GM21825 (cell line): Measurements from ENCODE around the gene LCNL1.

ENCODE experiments used
- ATAC-seq: cut with Tn5 transposase; IDR thresholded peaks from one replicate; pipeline ENCODE4 v1.9.1; 2021; ENCODE audit warnings: mild to moderate bottlenecking, moderate library complexity; ENCODE audit not compliant: unreplicated experiment

LCNL1 gene

GRCh38 chr9:136946228-136947027 lies 36.4 kb upstream of the LCNL1 start:
- no peak for ATAC-seq

DNA sequence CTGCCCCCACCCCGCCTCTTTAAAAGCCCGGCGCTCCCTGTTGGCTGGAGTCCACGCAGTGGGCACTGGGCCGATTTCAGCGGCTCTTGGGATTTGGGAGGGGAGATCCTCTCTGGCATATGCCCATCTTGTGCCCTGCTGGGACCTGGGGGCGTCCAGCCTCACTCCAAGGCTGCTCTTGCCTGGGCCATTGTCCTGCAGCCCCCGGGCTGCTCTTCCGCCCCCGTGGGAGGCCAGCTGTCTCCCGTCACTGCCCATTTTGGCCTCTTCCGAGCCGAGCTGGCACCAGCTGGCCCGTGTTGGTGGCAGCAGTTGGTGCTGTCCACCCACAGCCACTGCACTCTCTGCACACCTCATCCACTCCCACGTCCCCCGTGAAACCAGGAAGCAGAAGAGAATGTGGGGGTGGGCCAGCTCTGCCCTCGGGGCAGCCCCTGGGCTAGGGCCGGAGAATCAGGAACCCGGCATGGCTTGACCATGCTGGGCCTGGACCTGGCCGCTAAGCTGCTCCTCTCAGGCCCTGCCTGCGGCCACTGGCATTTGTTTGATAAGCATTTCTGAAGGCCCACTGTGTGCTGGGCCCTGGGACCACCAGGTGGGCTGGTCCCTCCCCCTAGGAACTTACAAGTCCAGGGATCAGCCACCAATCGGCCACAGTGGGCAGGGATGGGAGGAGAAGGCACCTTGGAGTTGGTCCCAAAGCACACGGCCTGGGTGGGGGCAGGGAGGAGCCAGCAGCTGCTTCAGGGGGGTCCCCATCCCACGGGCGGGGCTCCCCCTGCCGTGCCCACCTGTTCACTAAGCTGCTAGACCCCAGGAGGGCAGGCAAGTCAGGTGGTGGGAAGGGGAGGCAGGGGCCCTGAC lies 35.5 kb upstream of the LCNL1 start:
- no peak for ATAC-seq

DNA sequence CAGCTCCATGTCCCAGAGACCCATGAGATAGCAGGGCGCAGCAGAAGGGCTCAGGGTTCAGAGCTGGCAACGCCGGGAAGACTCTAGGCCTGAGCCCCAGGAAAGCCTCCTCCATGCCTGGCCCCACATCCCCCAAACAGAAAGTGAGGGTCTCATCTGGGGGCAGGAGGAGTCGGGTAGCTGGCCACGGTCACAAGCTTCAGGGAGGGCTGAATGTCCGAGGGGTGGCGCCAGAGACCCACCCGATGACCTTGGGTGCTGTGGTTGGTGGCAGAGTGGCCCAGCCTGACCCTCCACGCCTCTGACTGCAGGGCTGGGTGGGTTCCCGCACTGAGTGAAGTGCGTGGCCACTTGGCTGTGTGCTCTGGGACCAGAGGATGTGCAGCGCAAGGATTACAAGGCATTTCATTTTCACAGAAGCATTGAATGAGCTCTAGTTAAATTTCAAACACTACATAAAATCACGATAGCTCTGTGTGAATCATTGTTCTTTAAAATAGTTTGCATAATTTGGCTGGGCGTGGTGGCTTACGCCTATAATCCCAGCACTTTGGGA lies 34.8 kb upstream of the LCNL1 start:
- no peak for ATAC-seq

GRCh38 chr9:136949239-136949816 lies 33.5 kb upstream of the LCNL1 start:
- no peak for ATAC-seq

GRCh38 chr9:136949817-136950655 lies 32.8 kb upstream of the LCNL1 start:
- peak; percentile 72 for ATAC-seq

DNA sequence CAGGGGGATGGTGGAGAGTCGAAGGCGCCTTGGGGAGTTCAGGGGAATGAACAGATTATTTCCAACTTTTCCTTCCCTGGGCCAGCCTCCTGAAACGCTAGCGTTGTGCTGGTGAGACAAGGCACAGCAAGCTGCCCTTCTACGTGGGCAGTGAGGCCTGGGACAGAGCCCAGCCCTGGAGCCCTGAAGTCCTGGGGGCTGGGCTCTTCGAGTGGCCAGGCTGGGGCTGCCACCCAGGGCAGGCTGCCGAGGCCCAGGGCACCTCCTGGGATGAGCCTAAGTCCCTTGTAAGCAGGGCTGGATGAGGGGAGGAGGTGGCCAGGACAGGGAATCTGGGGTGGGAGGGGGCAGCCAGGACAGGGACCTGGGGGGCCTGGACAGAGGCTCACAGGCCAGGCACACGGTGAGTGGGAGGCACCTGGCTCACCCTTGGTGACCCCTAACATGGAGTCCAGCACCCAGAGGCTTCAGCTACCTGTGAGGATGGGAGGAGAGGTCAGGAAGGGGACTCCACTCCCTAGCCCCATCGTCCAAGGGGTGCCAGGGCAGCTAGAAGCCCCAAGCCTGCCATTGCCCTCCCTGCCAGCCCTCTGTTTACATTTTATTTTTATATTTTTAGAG lies 32.0 kb upstream of the LCNL1 start:
- no peak for ATAC-seq

DNA sequence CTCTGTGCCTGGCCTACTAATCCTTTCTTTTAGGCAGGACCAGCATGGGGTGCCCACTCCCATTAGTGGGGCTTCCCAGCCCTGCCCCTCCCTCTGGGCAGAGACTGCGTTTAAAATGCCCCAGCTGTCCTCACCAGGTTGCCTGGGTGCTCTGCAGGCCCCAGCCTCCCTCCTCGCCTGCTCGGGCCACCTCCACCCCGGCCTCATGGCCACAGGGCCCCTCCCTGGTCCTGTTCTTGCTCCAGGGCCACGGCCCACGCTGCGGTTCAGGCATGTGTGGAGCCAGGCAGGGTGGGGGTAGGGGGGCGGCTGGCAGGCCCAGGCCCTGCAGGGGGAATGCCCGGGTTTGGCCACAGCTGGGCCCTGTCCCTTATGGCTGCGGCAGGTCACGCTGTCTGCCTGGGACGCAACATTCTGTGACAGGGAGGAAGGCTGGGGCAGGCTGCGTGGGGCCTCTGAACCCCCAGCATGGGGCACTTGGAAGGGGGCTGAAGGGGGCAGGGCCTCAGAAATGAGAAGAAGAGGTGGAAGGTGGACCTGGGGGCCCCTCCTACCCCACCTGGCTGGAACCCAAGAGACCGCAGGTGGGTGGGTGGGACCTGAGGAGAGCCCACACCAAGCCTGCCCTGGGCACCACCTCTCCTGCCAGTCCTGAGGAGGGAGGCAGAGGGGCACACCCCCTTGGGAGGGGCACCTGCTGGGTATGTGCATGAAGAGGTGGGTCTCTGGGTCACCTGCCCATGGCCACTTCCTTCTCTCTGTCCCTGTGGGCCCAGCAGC lies 31.1 kb upstream of the LCNL1 start, which contains the start of gene LCN12:
Gene LCN12, plus strand, starts transcription at position 733 of the 780 bp plus-strand sequence. CDS start 55 bp downstream, outside the sequence.
- ATAC-seq = no peak

- no peak for ATAC-seq
Observed at GRCh38 chr9:136952321-136952850, 30.4 kb upstream of the LCNL1 start.

- no peak for ATAC-seq
Observed at GRCh38 chr9:136952876-136953770, 29.7 kb upstream of the LCNL1 start.

DNA sequence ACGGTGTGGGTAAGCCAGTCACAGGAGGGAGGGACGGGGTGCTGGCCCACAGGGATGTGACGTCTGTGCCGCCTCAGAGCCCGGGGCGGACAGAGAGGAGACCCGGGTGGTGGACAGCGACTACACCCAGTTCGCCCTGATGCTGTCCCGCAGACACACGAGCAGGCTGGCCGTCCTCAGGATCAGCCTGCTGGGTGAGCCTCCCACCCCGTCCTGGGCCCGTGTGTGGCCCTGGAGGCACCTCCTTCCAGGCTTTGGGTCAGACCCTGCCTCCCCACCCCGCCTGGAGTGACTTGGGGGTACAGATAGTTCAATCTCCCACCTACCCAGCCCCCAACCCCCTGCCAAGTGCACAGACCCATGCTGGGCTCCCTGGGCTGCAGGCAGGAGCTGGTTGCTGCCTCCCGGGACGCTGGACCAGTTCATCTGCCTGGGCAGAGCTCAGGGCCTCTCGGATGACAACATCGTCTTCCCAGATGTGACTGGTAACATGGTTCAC lies 29.0 kb upstream of the LCNL1 start:
- ATAC-seq = no peak

GRCh38 chr9:136954270-136955083 lies 28.3 kb upstream of the LCNL1 start:
- no peak for ATAC-seq

- ATAC-seq = no peak
Observed at GRCh38 chr9:136955202-136955942, 27.4 kb upstream of the LCNL1 start.

GRCh38 chr9:136955943-136956335 lies 26.9 kb upstream of the LCNL1 start:
- ATAC-seq = no peak

- ATAC-seq = no peak
Observed at GRCh38 chr9:136956604-136957003, 26.2 kb upstream of the LCNL1 start.

DNA sequence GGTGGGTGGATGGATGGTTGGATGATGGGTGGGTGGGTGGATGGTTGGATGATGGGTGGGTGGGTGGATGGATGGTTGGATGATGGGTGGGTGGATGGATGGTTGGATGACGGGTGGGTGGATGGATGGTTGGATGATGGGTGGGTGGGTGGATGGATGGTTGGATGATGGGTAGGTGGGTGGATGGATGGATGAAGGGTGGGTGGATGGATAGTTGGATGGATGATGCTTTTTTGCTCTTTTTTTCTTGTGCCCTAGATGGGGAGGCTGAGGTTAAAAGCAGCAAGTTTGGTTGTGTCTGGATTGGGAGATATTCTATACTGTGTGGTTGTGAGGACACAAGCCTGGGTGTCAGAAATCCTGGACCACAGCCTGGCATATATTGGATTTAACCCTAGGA lies 25.3 kb upstream of the LCNL1 start:
- no peak for ATAC-seq

DNA sequence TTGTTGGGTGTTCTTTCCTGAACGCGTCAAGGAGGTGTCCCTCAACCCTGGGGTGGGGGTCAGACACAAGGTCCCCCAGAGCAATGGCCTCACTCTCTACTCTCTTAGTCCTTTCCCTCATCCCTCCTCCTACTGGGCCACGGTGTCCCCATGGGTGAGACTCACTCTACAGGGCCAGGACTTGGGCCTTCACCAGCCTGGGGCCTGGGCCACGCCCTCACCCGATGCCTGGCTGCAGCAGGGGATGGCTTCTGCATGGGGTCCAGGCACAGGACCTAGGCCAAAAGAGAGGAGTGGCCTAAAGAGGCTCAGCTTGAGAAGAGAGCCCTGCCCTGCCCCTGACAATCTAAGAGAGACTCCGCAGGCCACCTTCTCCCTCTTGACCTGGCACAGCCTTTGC lies 24.9 kb upstream of the LCNL1 start:
- no peak for ATAC-seq
